ENCODE results near the gene ICE2. TPM values are rescaled to one million over a fixed set of nuclear protein-coding genes. Genes with fewer than 3 reads are reported as not detected.

Gene ICE2
- total RNA-seq, 1 donor from 2014 or later, result 51.9 TPM

DNA sequence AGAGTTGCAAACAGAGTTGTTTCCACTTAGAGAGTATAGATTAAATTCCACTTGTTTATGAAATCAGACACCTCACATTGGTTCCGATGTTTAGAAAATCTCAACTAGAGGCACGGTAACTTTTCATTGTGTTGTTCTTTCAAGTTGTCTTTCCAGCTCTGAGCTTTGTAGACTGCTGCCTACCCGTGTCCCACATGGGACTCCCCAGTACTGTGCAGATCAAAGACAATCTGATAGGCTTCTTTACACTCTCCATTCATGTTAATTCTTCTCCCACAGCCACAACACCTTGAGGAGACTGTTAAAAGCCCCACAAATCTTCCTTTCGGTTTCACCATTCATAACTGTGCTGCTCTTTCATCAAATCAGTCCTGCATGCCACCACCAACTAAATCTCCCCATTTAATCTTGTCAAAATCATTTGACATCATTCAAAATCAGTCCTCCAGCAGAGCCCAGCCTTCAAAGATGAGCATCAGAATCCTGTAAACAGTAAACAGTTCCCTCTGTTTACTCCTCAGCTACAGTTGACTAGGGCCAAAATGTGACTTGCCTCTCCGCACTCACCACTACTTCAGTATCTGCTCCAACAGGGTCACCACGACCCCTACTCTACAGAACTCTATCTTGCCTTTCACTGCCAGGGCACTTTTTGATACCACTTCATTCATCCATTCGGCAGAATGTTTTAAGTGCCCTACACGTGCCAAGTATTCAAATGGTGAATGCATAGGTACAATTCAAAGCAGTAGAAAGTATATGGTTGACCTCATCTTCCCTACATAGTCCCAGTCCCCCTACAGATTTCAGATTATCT is 89.5 kb downstream of the ICE2 start:
- Mint-ChIP-seq H3K27ac (peak overlapping the region; percentile 81), H3K36me3 (ENCODE audit: low read depth) (peaks cover 37% of the 10 kb centered on the region), H3K27me3 (ENCODE audit: insufficient read depth) (no peaks in the 10 kb centered on the region), H3K4me3 (peak overlapping the region; percentile 34), H3K4me1 (ENCODE audit: low read depth) (peaks cover 73% of the 10 kb centered on the region), H3K9me3 (no peaks in the 10 kb centered on the region)
- peak; percentile 60 for DNase-seq (ENCODE audit: low spot score)
- intact Hi-C loops (cut with micrococcal nuclease), result loop anchor here (1.0 to 10.0 kb wide), 13 partner anchors 9 to 595 kb away; partner anchors contain the start of gene ICE2

DNA sequence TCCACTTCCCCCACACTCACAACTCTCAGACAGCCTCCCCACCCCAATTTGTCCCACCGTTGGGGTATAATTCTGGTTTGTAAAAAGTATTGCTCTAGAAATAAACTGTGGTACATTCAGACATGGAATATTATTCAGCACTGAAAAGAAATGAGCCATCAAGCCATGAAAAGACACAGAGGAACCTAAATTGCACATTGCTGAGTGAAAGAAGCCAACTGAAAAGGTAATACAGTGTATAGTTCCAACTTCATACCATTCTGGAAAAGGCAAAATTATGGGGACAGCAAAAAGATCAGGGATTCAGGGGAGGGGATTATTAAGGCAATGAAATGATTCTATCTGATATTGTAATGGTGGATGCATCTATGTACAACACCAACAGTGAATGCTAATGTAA is 91.6 kb downstream of the ICE2 start:
- no peak for DNase-seq (ENCODE audit: low spot score)
- Mint-ChIP-seq H3K9me3 (no peaks in the 10 kb centered on the region), H3K4me3 (no peak overlapping the region), H3K4me1 (ENCODE audit: low read depth) (peaks cover 60% of the 10 kb centered on the region), H3K36me3 (ENCODE audit: low read depth) (peaks cover 39% of the 10 kb centered on the region), H3K27me3 (ENCODE audit: insufficient read depth) (no peaks in the 10 kb centered on the region), H3K27ac (peak overlapping the region; percentile 24)
- intact Hi-C loops (cut with micrococcal nuclease), result no loop called here

DNA sequence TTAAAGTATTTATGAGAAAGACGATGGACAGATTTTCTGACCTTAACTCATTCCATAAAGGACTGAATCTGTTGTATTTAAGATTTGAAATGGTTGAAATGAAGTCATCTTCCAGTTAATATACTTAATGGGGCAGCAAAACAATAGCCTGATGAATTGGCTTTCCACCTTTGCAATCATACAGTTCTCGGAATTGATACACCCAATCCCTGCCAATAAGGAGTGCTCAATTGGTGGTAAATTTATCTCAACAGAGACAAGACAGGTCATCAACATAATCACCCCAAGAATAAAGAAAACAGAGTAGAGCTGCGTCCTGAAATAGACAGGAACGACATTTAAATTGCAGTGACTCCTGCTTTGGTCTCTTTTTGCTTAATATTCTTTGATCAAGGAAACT is 92.3 kb downstream of the ICE2 start:
- intact Hi-C loops (cut with micrococcal nuclease), result no loop called here
- Mint-ChIP-seq H3K4me1 (ENCODE audit: low read depth) (peaks cover 56% of the 10 kb centered on the region), H3K9me3 (no peaks in the 10 kb centered on the region), H3K27ac (no peak overlapping the region), H3K36me3 (ENCODE audit: low read depth) (peaks cover 41% of the 10 kb centered on the region), H3K4me3 (no peak overlapping the region), H3K27me3 (ENCODE audit: insufficient read depth) (no peaks in the 10 kb centered on the region)
- no peak for DNase-seq (ENCODE audit: low spot score)

DNA sequence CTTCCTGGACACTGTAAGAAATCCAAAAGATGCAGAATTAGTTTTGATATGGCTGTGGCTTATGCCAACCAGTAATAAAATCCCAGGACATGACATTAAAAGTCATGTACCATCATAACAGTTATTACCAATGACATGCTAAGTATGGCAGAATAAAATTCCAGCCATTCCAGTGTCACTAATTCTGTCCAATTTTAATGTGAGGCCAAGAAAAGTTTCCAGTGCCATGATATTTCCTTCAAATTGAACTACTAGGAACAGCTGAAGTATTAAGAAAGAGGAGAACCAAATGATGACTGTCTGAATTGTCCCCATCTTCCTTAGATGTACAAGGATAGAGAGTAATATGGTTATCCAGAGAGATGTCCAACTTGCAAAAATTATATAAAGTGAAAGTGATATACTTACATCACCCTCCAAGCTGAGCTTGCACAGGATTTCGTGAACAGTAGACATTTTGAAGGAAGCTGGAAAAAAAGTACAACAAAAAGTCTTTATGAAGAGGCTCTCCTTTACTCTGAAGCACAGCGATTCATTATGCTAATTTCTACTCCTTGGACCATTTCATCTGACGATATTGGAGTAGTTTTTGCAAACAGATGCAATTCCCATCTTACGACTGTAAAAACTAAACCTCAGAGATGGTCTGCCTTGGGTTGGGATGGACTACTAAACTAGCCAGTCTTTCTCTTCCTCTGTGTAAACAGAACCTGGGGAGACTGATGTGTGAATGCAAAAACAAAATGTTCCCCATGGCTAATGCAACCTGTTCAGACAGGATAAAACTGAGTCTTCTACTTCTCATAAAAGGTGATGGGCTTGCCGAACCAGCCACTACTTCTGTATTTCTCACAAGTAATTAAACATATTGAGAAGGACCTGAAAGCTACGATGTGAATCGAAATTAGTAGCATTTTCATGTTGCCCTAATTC is 93.1 kb downstream of the ICE2 start:
- H3K36me3 Mint-ChIP-seq (ENCODE audit: low read depth), result peaks cover 46% of the 10 kb centered on the region
- intact Hi-C loops (cut with micrococcal nuclease), result no loop called here
- DNase-seq (ENCODE audit: low spot score), result no peak

DNA sequence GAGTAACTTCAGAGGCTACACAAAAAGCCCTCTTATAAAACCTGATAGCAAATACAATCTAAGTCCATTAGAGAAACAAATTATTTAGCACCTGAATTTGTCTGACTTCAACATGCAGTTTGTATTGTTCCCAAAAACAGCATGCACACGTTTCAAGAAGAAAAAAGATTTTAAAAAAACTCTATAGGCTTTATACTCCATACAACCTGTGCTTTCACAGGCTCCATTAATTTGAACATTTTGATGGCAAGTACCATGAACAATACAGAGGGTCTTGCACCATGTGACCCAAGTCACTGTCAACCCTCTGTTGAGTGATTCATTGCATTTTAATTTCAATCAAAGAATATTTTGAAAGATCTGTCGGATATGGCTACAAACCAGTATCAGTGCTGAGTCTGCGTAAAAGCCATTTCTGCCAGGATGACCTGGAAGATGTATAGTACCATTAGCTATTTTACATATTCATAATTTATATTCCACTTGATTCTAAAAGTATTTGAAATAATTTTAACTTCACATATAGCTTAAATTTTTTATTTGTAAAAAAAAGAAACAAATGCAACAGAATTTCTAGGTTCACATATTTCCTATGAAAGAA is 94.3 kb downstream of the ICE2 start:
- no peak overlapping the region for H3K27ac Mint-ChIP-seq
- intact Hi-C loops (cut with micrococcal nuclease), result no loop called here
- H3K4me3 Mint-ChIP-seq, result no peak overlapping the region
- H3K36me3 Mint-ChIP-seq (ENCODE audit: low read depth), result peaks cover 49% of the 10 kb centered on the region
- DNase-seq (ENCODE audit: low spot score), result no peak
- H3K4me1 Mint-ChIP-seq (ENCODE audit: low read depth), result peaks cover 36% of the 10 kb centered on the region
- H3K27me3 Mint-ChIP-seq (ENCODE audit: insufficient read depth), result no peaks in the 10 kb centered on the region
- no peaks in the 10 kb centered on the region for H3K9me3 Mint-ChIP-seq

More for the DNA sequence above, 93.1 kb downstream of the ICE2 start:
- no peak overlapping the region for H3K27ac Mint-ChIP-seq
- peaks cover 49% of the 10 kb centered on the region for H3K4me1 Mint-ChIP-seq (ENCODE audit: low read depth)
- H3K27me3 Mint-ChIP-seq (ENCODE audit: insufficient read depth), result no peaks in the 10 kb centered on the region
- no peaks in the 10 kb centered on the region for H3K9me3 Mint-ChIP-seq
- H3K4me3 Mint-ChIP-seq, result no peak overlapping the region

DNA sequence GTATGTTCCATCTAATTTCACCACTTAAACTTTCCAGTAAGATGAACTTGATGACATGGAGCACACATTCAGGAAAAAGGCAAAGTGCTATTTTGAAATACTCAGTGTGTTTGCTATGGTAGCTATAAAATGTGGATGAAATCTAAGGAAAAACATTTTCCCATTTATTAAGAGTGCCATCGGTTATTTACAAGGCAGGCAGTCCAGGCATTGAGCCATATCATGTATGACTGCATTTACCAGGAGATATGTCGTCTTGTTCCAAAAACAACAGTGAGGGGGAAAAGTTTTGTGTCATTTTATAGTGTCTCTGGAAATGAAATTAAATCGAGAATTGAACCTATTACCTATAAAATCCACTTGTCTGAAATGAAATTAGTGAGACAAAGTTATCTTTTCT is 94.9 kb downstream of the ICE2 start:
- Mint-ChIP-seq H3K27me3 (ENCODE audit: insufficient read depth) (no peaks in the 10 kb centered on the region), H3K9me3 (no peaks in the 10 kb centered on the region), H3K27ac (no peak overlapping the region), H3K4me3 (no peak overlapping the region), H3K36me3 (ENCODE audit: low read depth) (peaks cover 54% of the 10 kb centered on the region), H3K4me1 (ENCODE audit: low read depth) (peaks cover 30% of the 10 kb centered on the region)
- intact Hi-C loops (cut with micrococcal nuclease), result no loop called here
- no peak for DNase-seq (ENCODE audit: low spot score)

DNA sequence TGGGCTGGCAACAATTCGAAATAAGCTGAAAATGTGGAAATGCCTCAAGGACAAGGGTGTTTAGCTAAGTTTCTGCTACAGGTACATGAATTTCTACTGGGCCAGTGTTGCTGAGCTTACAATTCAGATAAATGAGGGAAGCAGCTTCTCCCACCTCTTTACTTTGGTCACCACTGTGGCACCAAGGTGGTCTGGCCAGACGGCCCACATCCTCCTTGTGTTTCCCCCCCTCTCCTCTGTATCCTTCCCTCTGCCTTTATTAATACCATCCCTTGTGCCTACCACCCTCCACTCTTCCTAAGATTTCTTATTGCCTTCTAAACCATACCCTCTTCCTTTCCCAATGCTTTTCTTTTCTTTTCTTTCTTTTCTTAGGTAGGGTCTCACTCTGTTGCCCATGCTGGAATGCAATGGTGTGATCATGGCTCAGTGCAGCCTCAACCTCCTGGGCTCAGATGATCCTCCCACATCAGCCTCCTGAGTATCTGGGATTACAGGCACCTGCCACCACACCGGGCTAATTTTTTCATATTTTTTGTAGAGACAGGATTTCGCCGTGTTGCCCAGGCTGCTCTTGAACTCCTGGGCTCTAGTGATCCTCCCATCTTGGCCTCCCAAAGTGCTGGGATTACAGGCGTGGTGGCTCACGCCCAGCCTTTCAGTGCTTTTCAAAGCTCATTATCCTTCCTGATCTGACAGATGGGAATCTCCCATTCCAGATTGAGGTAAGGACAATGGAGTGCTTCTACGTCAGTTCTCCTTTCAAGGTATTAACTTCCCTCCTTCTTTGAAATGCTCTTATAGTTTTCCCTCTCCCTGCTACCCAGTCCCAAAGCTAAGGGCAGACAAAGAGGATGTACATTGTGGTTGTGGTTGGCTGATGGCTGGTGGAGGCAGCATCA is 95.9 kb downstream of the ICE2 start:
- H3K4me1 Mint-ChIP-seq (ENCODE audit: low read depth), result peaks cover 23% of the 10 kb centered on the region
- H3K27me3 Mint-ChIP-seq (ENCODE audit: insufficient read depth), result no peaks in the 10 kb centered on the region
- peaks cover 54% of the 10 kb centered on the region for H3K36me3 Mint-ChIP-seq (ENCODE audit: low read depth)
- DNase-seq (ENCODE audit: low spot score), result no peak
- no peak overlapping the region for H3K27ac Mint-ChIP-seq
- no peaks in the 10 kb centered on the region for H3K9me3 Mint-ChIP-seq
- no peak overlapping the region for H3K4me3 Mint-ChIP-seq
- intact Hi-C loops (cut with micrococcal nuclease), result no loop called here

DNA sequence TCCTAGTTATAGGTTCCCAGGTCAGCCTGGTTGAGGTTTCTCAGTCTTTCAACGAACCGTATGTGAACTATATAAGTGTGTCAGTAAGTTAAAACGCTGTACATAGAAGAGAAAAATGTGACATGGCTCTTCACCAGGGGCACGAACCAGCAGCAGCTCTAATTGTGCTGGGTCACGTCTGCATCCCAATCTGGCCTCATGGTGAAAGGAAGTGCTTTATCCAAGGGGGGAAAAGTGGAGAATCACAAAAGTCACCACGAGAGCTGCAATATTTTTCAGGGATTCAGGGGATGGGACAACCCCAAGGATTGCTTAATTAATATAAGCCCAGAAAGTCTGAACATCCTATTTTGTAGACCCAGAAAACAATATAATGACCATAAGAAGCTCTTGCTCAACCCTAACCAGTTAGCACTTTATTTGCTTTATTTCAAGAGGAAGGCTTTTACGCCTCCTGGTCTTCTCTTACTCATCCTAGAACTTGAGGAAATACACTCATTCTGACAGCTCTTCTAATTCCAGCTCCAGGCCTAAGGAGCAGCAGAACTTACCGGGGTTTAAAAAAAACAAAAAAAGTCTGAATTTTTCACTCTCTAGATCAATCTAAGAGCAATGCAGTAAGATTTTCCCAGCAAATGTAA is 97.7 kb downstream of the ICE2 start:
- no peak overlapping the region for H3K27ac Mint-ChIP-seq
- H3K4me1 Mint-ChIP-seq (ENCODE audit: low read depth), result peaks cover 9% of the 10 kb centered on the region
- H3K9me3 Mint-ChIP-seq, result no peaks in the 10 kb centered on the region
- H3K27me3 Mint-ChIP-seq (ENCODE audit: insufficient read depth), result no peaks in the 10 kb centered on the region
- DNase-seq (ENCODE audit: low spot score), result no peak
- no peak overlapping the region for H3K4me3 Mint-ChIP-seq
- intact Hi-C loops (cut with micrococcal nuclease), result no loop called here
- peaks cover 52% of the 10 kb centered on the region for H3K36me3 Mint-ChIP-seq (ENCODE audit: low read depth)

DNA sequence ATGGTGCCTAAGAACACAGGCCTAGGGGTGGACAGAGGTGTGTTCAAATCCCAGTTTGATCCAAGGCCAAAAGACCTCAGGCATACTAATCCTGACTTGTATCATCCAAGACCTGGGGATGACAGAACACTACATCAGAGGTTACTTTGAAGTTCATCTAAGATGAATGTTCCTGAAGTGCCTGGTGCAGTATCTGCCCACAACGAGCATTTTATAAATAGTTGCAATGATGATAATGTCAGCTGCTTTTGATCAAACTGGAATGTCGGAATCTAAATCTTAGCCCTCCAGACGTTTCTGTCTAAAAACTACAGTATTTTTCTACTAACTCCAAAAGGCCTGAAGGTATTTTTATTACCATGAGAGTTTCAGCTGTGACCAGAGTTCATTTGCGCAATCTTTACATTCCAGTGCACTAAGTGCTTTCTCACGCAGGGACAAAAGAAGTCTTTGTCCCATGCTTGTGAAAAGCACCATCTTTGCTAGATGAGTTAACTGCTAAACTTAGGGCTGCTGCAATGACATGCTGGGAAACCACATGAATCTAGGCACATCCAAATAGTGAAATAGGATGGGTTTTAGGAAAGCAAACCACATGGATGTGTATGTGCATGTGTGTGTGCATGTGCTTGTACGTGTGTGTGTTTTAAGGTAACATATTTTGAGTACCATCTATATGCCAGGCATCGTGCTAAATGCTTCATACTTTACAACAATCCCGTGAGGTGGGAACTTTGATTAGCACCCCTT is 99.2 kb downstream of the ICE2 start:
- intact Hi-C loops (cut with micrococcal nuclease), result no loop called here
- Mint-ChIP-seq H3K27me3 (ENCODE audit: insufficient read depth) (no peaks in the 10 kb centered on the region), H3K36me3 (ENCODE audit: low read depth) (peaks cover 52% of the 10 kb centered on the region), H3K9me3 (no peaks in the 10 kb centered on the region), H3K4me3 (no peak overlapping the region), H3K4me1 (ENCODE audit: low read depth) (peaks cover 9% of the 10 kb centered on the region), H3K27ac (no peak overlapping the region)
- DNase-seq (ENCODE audit: low spot score), result no peak

DNA sequence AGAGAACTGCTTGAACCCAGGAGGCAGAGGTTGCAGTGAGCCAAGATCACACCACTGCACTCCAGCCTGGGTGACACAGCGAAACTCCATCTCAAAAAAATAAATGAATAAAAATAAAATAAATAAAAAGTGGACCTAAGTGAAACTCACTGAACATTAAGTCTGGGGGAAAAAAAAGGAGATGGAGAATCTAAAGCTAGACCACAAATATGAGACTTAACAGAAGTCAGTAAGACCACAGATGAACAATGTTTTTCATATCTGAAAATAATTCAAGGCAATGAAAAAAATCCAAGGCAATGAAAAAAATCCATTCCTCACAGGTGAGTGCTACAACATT is 99.8 kb downstream of the ICE2 start:
- peaks cover 14% of the 10 kb centered on the region for H3K4me1 Mint-ChIP-seq (ENCODE audit: low read depth)
- peaks cover 49% of the 10 kb centered on the region for H3K36me3 Mint-ChIP-seq (ENCODE audit: low read depth)
- DNase-seq (ENCODE audit: low spot score), result no peak
- intact Hi-C loops (cut with micrococcal nuclease), result no loop called here
- H3K27me3 Mint-ChIP-seq (ENCODE audit: insufficient read depth), result no peaks in the 10 kb centered on the region
- H3K27ac Mint-ChIP-seq, result no peak overlapping the region
- no peaks in the 10 kb centered on the region for H3K9me3 Mint-ChIP-seq
- no peak overlapping the region for H3K4me3 Mint-ChIP-seq

DNA sequence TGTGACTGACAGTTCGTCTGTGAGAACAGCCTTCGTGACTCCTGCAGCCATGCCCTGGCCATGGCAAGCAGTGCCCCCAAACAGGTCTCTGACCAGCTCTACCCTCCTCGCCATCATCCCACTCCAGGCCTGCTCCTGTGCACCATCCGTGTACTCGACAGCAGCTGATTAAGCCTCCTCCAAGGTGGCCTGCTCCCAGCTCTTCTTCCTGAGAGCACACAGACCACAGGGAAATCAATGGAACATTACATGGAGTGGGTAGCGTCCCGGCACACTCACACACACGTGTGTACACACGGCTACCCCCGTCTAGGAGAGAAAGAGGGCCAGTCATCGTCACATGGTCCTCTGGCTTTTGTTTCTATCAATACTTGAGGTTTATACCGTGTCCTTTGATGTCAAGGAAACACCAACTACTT is 102.3 kb downstream of the ICE2 start:
- DNase-seq (ENCODE audit: low spot score), result no peak
- Mint-ChIP-seq H3K36me3 (ENCODE audit: low read depth) (peaks cover 48% of the 10 kb centered on the region), H3K27me3 (ENCODE audit: insufficient read depth) (no peaks in the 10 kb centered on the region), H3K4me1 (ENCODE audit: low read depth) (peaks cover 28% of the 10 kb centered on the region), H3K4me3 (no peak overlapping the region), H3K9me3 (no peaks in the 10 kb centered on the region), H3K27ac (no peak overlapping the region)
- intact Hi-C loops (cut with micrococcal nuclease), result no loop called here
